ENCODE data around the gene ILDR2.

DNA sequence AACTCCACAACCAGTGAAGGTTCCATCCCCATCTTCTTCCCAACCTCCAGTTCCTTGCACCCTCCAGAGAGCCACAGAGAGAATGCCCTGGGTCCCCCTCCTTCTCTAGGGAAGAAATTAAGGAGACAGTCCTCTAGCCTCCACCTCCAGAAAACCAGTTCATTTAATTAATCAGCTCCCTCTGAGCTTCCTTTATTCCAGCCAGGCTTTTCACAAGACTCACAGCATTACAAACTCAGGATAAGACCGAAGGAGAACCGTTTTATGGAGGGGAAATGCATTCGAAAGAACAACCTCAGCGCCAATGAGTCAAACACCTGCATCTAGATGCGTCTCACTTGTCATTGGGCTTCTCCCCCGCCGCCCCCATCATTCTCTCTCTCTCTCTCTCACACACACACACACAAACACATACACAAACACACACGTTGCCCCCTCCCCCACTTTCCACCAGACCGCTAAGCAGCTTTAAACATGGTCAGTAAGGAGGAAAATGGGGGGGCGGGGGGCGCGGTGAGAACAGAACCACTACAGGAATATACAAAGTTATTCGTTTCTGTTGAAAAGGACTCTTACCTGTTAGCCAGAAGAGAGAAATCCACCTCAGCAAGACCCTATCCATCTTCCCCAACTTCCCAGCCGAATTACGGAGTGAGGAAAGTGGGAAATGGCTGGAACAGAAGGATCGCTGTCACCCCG, 544 bp downstream of the ILDR2 start:
- TF ChIP-seq, protein P1, sequence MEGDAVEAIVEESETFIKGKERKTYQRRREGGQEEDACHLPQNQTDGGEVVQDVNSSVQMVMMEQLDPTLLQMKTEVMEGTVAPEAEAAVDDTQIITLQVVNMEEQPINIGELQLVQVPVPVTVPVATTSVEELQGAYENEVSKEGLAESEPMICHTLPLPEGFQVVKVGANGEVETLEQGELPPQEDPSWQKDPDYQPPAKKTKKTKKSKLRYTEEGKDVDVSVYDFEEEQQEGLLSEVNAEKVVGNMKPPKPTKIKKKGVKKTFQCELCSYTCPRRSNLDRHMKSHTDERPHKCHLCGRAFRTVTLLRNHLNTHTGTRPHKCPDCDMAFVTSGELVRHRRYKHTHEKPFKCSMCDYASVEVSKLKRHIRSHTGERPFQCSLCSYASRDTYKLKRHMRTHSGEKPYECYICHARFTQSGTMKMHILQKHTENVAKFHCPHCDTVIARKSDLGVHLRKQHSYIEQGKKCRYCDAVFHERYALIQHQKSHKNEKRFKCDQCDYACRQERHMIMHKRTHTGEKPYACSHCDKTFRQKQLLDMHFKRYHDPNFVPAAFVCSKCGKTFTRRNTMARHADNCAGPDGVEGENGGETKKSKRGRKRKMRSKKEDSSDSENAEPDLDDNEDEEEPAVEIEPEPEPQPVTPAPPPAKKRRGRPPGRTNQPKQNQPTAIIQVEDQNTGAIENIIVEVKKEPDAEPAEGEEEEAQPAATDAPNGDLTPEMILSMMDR (IDR thresholded peaks at IDR 0.05): no peak
- TF ChIP-seq POLR2A (IDR thresholded peaks at IDR 0.05) (no peak), POLR2AphosphoS5 (IDR thresholded peaks at IDR 0.05) (no peak)

All from gastroesophageal sphincter (tissue), 3 donors.